H1 (cell line): ENCODE results near the gene TEX22. TPM values are rescaled to one million over a fixed set of nuclear protein-coding genes. Genes with fewer than 3 reads are reported as not detected.

Experiments used
- CTCF ChIA-PET: fragments of 300-600 bp; sonication (Branson Sonifier 250); formaldehyde crosslinking; loops from one replicate; lab custom pipeline; 2021; ENCODE audit not compliant: partially characterized antibody; lab: Charles Lee
- POLR2A ChIA-PET: fragments of 300-600 bp; sonication (Branson Sonifier 250); formaldehyde crosslinking; loops from one replicate; lab custom pipeline; 2021; ENCODE audit warnings: inconsistent platforms; ENCODE audit not compliant: partially characterized antibody; lab: Charles Lee
- DNase-seq, 2 experiments: peaks; one replicate each; pipeline versions ENCODE4 v3.0.0 to v3.0.0-alpha.2; 2010 to 2022; ENCODE audit warnings: low spot score in 2 of 2, low read depth in 1 of 2, mixed read lengths in 1 of 2
- FAIRE-seq: peaks from 2 replicates; lab custom pipeline; 2011; peaks lifted over from hg19 to GRCh38; lab: Jason Lieb, UNC
- H2AFZ ChIP-seq: 2 replicates; pipeline ENCODE4 v1.8.1; 2012; ENCODE audit warnings: low read length, inconsistent platforms
- H2AK5ac ChIP-seq: 2 replicates; pipeline ENCODE4 v1.6.1; 2013; ENCODE audit warnings: low read depth, low read length
- H2BK120ac ChIP-seq: replicated peaks from 2 replicates; pipeline ENCODE3; 2013; ENCODE audit warnings: low read depth, low read length, inconsistent platforms
- H2BK12ac ChIP-seq: 2 replicates; pipeline ENCODE4 v1.6.1; 2013; ENCODE audit warnings: low read depth, low read length
- H2BK15ac ChIP-seq: 2 replicates; pipeline ENCODE4 v1.6.1; 2013; ENCODE audit warnings: low read length
- H2BK20ac ChIP-seq: 2 replicates; pipeline ENCODE4 v1.6.1; 2013; ENCODE audit warnings: low read length
- H2BK5ac ChIP-seq: 2 replicates; pipeline ENCODE4 v1.6.1; 2013; ENCODE audit warnings: low read depth, low read length
- H3K14ac ChIP-seq: 2 replicates; pipeline ENCODE4 v1.6.1; 2013; ENCODE audit warnings: inconsistent platforms; ENCODE audit not compliant: insufficient read length
- H3K18ac ChIP-seq: 2 replicates; pipeline ENCODE4 v1.6.1; 2013; ENCODE audit warnings: low read length; ENCODE audit errors: extremely low read depth
- H3K23ac ChIP-seq: 2 replicates; pipeline ENCODE4 v1.6.1; 2013; ENCODE audit warnings: inconsistent platforms; ENCODE audit not compliant: insufficient read length
- H3K23me2 ChIP-seq: 2 replicates; pipeline ENCODE4 v1.6.1; 2013; ENCODE audit warnings: low read depth, low read length
- H3K27ac ChIP-seq: 2 replicates; pipeline ENCODE4 v1.6.1; 2011; ENCODE audit warnings: low read depth, low read length, inconsistent platforms
- H3K27me3 ChIP-seq, 4 experiments: replicated peaks in 1 of 4; 1 replicate in 1 of 4; 2 replicates in 3 of 4; pipeline versions ENCODE4 v1.6.1 to v1.8.1; 2011 to 2013; ENCODE audit warnings: low read length in 3 of 4, mild to moderate bottlenecking in 3 of 4, inconsistent platforms in 2 of 4, mixed read lengths in 2 of 4, moderate library complexity in 1 of 4; ENCODE audit not compliant: control insufficient read depth in 3 of 4, insufficient read depth in 3 of 4; ENCODE audit errors: extremely low read depth in 1 of 4
- H3K36me3 ChIP-seq, 4 experiments: 2 replicates each; pipeline versions ENCODE4 v1.6.1 to v1.8.1; 2011 to 2013; ENCODE audit warnings: mild to moderate bottlenecking in 4 of 4, low read length in 3 of 4, moderate library complexity in 2 of 4, control low read depth in 1 of 4, inconsistent platforms in 1 of 4; ENCODE audit not compliant: insufficient read depth in 4 of 4, control insufficient read depth in 2 of 4
- H3K4ac ChIP-seq: replicated peaks from 2 replicates; pipeline ENCODE3; 2013; ENCODE audit warnings: low read length, low read depth, mixed read lengths, inconsistent platforms; ENCODE audit not compliant: insufficient read length
- H3K4me1 ChIP-seq, 4 experiments: replicated peaks in 1 of 4; 1 replicate in 1 of 4; 2 replicates in 3 of 4; pipeline versions ENCODE4 v1.6.1 to v1.8.1; 2011 to 2013; ENCODE audit warnings: low read length in 3 of 4, inconsistent platforms in 2 of 4, mixed read lengths in 1 of 4; ENCODE audit not compliant: insufficient read depth in 4 of 4, control insufficient read depth in 3 of 4
- H3K4me2 ChIP-seq, 2 experiments: 2 replicates each; pipeline versions ENCODE4 v1.6.1 to v1.8.1; 2011 to 2013; ENCODE audit warnings: low read depth in 2 of 2, low read length in 2 of 2, control low read depth in 1 of 2, inconsistent platforms in 1 of 2, mild to moderate bottlenecking in 1 of 2; ENCODE audit not compliant: insufficient read depth in 1 of 2
- H3K4me3 ChIP-seq, 4 experiments: fragments of 200-600, 300-600 bp in 1 of 4; sonication (generic), shearing (Covaris generic), sonication (Bioruptor Twin) in 1 of 4; 2 replicates each; pipeline versions ENCODE4 v1.5.1 to v1.8.1; 2011 to 2016; ENCODE audit warnings: low read length in 4 of 4, low read depth in 3 of 4, control low read depth in 2 of 4, inconsistent platforms in 2 of 4, mild to moderate bottlenecking in 2 of 4, mixed read lengths in 1 of 4, moderate library complexity in 1 of 4; ENCODE audit not compliant: insufficient read depth in 2 of 4; ENCODE audit errors: extremely low read depth in 1 of 4
- H3K56ac ChIP-seq: replicated peaks from 2 replicates; pipeline ENCODE3; 2013; ENCODE audit warnings: low read depth, mild to moderate bottlenecking, mixed read lengths, low read length, inconsistent platforms; ENCODE audit not compliant: insufficient read length
- H3K79me1 ChIP-seq: 2 replicates; pipeline ENCODE4 v1.6.1; 2013; ENCODE audit warnings: low read depth, low read length, control low read depth
- H3K79me2 ChIP-seq, 2 experiments: 2 replicates each; pipeline versions ENCODE4 v1.6.1 to v1.8.1; 2012 to 2013; ENCODE audit warnings: low read length in 2 of 2, mild to moderate bottlenecking in 2 of 2, inconsistent platforms in 1 of 2; ENCODE audit not compliant: insufficient read depth in 2 of 2, control insufficient read depth in 1 of 2
- H3K9ac ChIP-seq, 4 experiments: replicated peaks in 1 of 4; 1 replicate in 1 of 4; 2 replicates in 3 of 4; pipeline versions ENCODE4 v1.6.1 to v1.8.1; 2011 to 2013; ENCODE audit warnings: low read depth in 3 of 4, low read length in 3 of 4, control low read depth in 2 of 4, mild to moderate bottlenecking in 2 of 4, moderate library complexity in 2 of 4, inconsistent platforms in 1 of 4; ENCODE audit errors: extremely low read depth in 1 of 4
- H3K9me3 ChIP-seq, 2 experiments: 2 replicates each; pipeline versions ENCODE4 v1.6.1 to v1.8.1; 2012 to 2013; ENCODE audit warnings: mild to moderate bottlenecking in 2 of 2, moderate library complexity in 2 of 2, control low read depth in 1 of 2, inconsistent platforms in 1 of 2, low read depth in 1 of 2, low read length in 1 of 2, mixed read lengths in 1 of 2; ENCODE audit not compliant: insufficient read depth in 2 of 2
- H4K20me1 ChIP-seq, 2 experiments: replicated peaks in 1 of 2; 2 replicates each; pipeline versions ENCODE3 to v1.8.1; 2011 to 2013; ENCODE audit warnings: inconsistent platforms in 2 of 2, low read length in 2 of 2, mild to moderate bottlenecking in 1 of 2; ENCODE audit not compliant: insufficient read depth in 2 of 2, control insufficient read depth in 1 of 2
- H4K5ac ChIP-seq: 2 replicates; pipeline ENCODE4 v1.6.1; 2013; ENCODE audit warnings: low read length, low read depth, mixed read lengths, inconsistent platforms; ENCODE audit not compliant: insufficient read length
- H4K8ac ChIP-seq: 2 replicates; pipeline ENCODE4 v1.8.0; 2013; ENCODE audit warnings: mild to moderate bottlenecking, moderate library complexity, low read length, inconsistent platforms; ENCODE audit not compliant: insufficient read depth; ENCODE audit errors: extremely low read depth
- H4K91ac ChIP-seq: replicated peaks from 2 replicates; pipeline ENCODE3; 2013; ENCODE audit warnings: low read length, mixed read lengths, inconsistent platforms; ENCODE audit not compliant: insufficient read length
- BRCA1 ChIP-seq: IDR thresholded peaks from 2 replicates; pipeline ENCODE4 v1.6.1; 2012; ENCODE audit warnings: low read depth, low read length, improper control_type of control experiment
- GABPA ChIP-seq: IDR thresholded peaks from 2 replicates; pipeline ENCODE4 v1.6.1; 2011; ENCODE audit warnings: mild to moderate bottlenecking, low read length, moderate library complexity, borderline replicate concordance; ENCODE audit not compliant: insufficient read depth
- HDAC6 ChIP-seq: IDR thresholded peaks from one replicate; pipeline ENCODE4 v1.7.1; 2012; ENCODE audit warnings: low read depth, mild to moderate bottlenecking, inconsistent platforms, low read length, moderate library complexity
- KDM1A ChIP-seq: fragments of 200-600, 300-600 bp; sonication (generic); IDR thresholded peaks from 2 replicates; pipeline ENCODE4 v1.7.1; 2016; ENCODE audit warnings: mild to moderate bottlenecking, low read length, borderline replicate concordance
- NANOG ChIP-seq: IDR thresholded peaks from 2 replicates; pipeline ENCODE4 v1.6.1; 2011; ENCODE audit warnings: low read length, low read depth, mild to moderate bottlenecking, inconsistent platforms; ENCODE audit not compliant: insufficient read depth, poor library complexity, severe bottlenecking
- RNF2 ChIP-seq: fragments of 200-900, 300-1000 bp; sonication (generic); IDR thresholded peaks from 2 replicates; pipeline ENCODE4 v1.7.1; 2016; ENCODE audit warnings: borderline replicate concordance, low read depth, mild to moderate bottlenecking, antibody characterized with exemption, low read length; ENCODE audit not compliant: poor library complexity, severe bottlenecking; ENCODE audit errors: missing control alignments
- SIN3A ChIP-seq, 2 experiments: IDR thresholded peaks in 1 of 2; conservative IDR thresholded peaks in 1 of 2; 2 replicates each; pipeline ENCODE4 v1.6.1; 2011 to 2012; ENCODE audit warnings: low read length in 2 of 2, improper control_type of control experiment in 1 of 2, low read depth in 1 of 2, mild to moderate bottlenecking in 1 of 2
- SRF ChIP-seq: IDR thresholded peaks from 2 replicates; pipeline ENCODE4 v1.6.1; 2011; ENCODE audit warnings: mild to moderate bottlenecking, low read depth, low read length, moderate library complexity
- WGBS, 2 experiments: shearing (Covaris generic) in 1 of 2; methylation state at CpG; one replicate each; pipeline versions ENCODE4 v1.1.6 to v1.1.7; 2013 to 2015; ENCODE audit warnings: low lambda C conversion rate in 2 of 2, mixed read lengths in 2 of 2, inconsistent platforms in 1 of 2, low coverage in 1 of 2, missing lambda C conversion rate in 1 of 2; ENCODE audit not compliant: insufficient replicate concordance in 2 of 2, insufficient coverage in 1 of 2, insufficient read length in 1 of 2; ENCODE audit errors: extremely low coverage in 1 of 2, missing lambda C conversion rate in 1 of 2; 5-methylcytosine and 5-hydroxymethylcytosine counted together
- polyA plus RNA-seq, 7 experiments: library from polyadenylated mRNA; depleted of rRNA in 3 of 7; stranded (reverse) in 5 of 7; unstranded in 2 of 7; fragments of >200 nt in 5 of 7; fragments of 200-250 nt in 2 of 7; gene quantifications; 1 replicate in 5 of 7; 2 replicates in 1 of 7; 4 replicates in 1 of 7; pipeline versions ENCODE4 v1.2.1 to v1.2.3, GENCODE V29; 2011 to 2013; ENCODE audit warnings: missing spikeins in 2 of 7, mixed read lengths in 2 of 7
- total RNA-seq: library from RNA; stranded (reverse); fragmentation: NEBNext Ultra II Directional; extraction: Animal tissue kit (Norgen Biotek cat#: 25700); gene quantifications from 2 replicates; pipeline ENCODE4 v1.2.1, GENCODE V29; 2021
- TF ChIP-seq, protein P1 (sequence below): IDR thresholded peaks from 2 replicates; pipeline ENCODE4 v1.6.1; 2012; ENCODE audit warnings: inconsistent platforms

Gene TEX22
- total and polyA plus RNA-seq, 2 of the 8 experiments (the other 6 are each of a cell fraction or from before 2014, with no cell fraction given): 0.24 to 0.39 TPM

DNA sequence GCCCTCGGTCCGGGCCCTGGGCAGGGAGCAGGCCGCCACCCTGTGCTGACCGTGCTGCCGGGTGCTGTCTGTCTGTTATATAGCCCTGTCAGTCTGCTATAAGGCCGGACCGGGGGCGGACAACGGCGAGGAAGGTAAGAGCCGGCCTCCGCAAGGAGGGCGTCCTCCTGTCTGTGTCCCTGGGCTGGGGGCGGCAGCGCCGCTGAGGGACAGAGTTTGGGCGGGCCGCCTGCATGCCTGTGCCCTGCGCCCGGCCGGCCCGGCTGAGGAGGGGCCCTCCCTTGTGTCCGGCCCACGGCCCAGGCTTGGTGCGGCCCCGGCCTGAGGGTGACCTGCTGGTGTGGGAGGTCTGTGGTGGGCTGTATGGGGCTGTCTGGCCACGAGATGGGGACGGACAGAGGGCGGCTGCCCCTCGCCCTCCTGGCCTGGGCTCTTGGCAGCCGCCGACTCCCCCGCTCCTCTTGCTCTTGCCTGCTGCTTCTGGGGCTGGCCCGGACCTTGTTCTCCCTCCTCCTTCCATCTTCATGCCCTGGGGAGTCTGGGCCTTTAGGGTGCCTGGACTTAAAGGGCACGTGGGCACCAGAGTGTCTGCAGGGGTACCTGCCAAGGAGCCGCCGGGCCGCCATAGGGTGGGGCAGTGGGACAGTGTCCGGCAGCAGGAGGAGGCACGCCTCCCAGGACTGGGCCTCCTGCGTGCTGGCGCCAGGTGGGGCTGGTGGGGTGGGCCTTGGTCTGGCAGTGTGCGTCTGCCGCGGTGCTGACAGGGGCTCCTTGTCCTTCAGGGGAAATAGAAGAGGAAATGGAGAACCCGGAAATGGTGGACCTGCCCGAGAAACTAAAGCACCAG, 51.2 kb downstream of the TEX22 start:
- Histone ChIP-seq H3K14ac (no peak overlapping the region), H3K56ac (no peak overlapping the region), H3K4me2 (no peak overlapping the region), H2BK12ac (no peak overlapping the region), H4K8ac (peak overlapping the region; percentile 21), H3K79me1 (peaks cover 4% of the 10 kb centered on the region; the same call in 1 of the 2 replicates), H2BK15ac (no peak overlapping the region), H3K23ac (no peak overlapping the region), H2AFZ (no peak overlapping the region), H3K79me2 (peaks cover 0 to 2% of the 10 kb centered on the region in 2 experiments; a peak in 1 of 4 replicates), H2BK20ac (no peak overlapping the region), H3K27ac (no peak overlapping the region), H3K18ac (no peak overlapping the region), H4K20me1 (peaks cover 14 to 19% of the 10 kb centered on the region in 2 experiments), H3K23me2 (no peaks in the 10 kb centered on the region), H2AK5ac (no peak overlapping the region), H3K9me3 (no peaks in the 10 kb centered on the region), H3K36me3 (peaks cover 17 to 48% (median 30%) of the 10 kb centered on the region in 4 experiments), H3K4me1 (no peaks in the 10 kb centered on the region), H4K91ac (no peak overlapping the region), H3K9ac (no peak overlapping the region), H2BK120ac (no peak overlapping the region), H2BK5ac (no peak overlapping the region), H3K27me3 (no peaks in the 10 kb centered on the region), H3K4ac (no peak overlapping the region), H4K5ac (no peak overlapping the region), H3K4me3 (no peak overlapping the region)
- DNase-seq: no peak
- 91% methylated on average over 29 of the region's 47 CpGs; no CpG with 5 or more reads in 1 of the 2 experiments for WGBS, 2 experiments
- ChIA-PET POLR2A (interaction anchor here (0.6 kb wide), 1 partner anchor 52 kb away, joined by 3 read pairs; no protein-coding TSS in a partner anchor), CTCF (interaction anchor here (0.6 to 2.5 kb wide), 5 partner anchors 13 to 58 kb away, joined by 3 to 11 read pairs (median 4); no protein-coding TSS in a partner anchor)
- no peak for FAIRE-seq
- TF ChIP-seq SIN3A (conservative IDR thresholded peaks at IDR 0.05 in 1 of 2, IDR thresholded peaks at IDR 0.05 in 1 of 2; ENCODE audit: low read depth in 1 of 2, low read length in 2 of 2) (no peak), RNF2 (no peak), GABPA (no peak), NANOG (no peak), BRCA1 (no peak), KDM1A (no peak), HDAC6 (no peak), SRF (no peak)
- TF ChIP-seq, protein P1, sequence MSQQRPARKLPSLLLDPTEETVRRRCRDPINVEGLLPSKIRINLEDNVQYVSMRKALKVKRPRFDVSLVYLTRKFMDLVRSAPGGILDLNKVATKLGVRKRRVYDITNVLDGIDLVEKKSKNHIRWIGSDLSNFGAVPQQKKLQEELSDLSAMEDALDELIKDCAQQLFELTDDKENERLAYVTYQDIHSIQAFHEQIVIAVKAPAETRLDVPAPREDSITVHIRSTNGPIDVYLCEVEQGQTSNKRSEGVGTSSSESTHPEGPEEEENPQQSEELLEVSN: no peak
